HepG2 (cell line): Measurements from ENCODE around the gene FLAD1. TPM values are rescaled to one million over a fixed set of nuclear protein-coding genes. Genes with fewer than 3 reads are reported as not detected.

Experiments used
- HES4 ChIP-seq: sonication (generic); formaldehyde crosslinking; IDR thresholded peaks from 2 replicates; pipeline ENCODE4 v1.9.0; 2021; ENCODE audit warnings: mild to moderate bottlenecking, missing genetic modification reagents, borderline replicate concordance
- NRL ChIP-seq: sonication (generic); formaldehyde crosslinking; IDR thresholded peaks from 2 replicates; pipeline ENCODE4 v1.5.0; 2020; ENCODE audit warnings: missing genetic modification reagents, mild to moderate bottlenecking, moderate library complexity, borderline replicate concordance
- PLRG1 ChIP-seq: fragments of 450-650 bp; conservative IDR thresholded peaks from 2 replicates; pipeline ENCODE4 v1.6.1; 2016
- RBFOX2 ChIP-seq: fragments of 200-400 bp; formaldehyde crosslinking; IDR thresholded peaks from 2 replicates; pipeline ENCODE4 v1.6.1; 2017; ENCODE audit warnings: low read depth, mild to moderate bottlenecking, low read length
- SIX4 ChIP-seq: sonication (generic); formaldehyde crosslinking; IDR thresholded peaks from 2 replicates; pipeline ENCODE4 v1.4.0; 2020; ENCODE audit warnings: missing genetic modification reagents
- SPEN ChIP-seq: sonication (generic); formaldehyde crosslinking; IDR thresholded peaks from 2 replicates; pipeline ENCODE4 v1.5.1; 2020; ENCODE audit warnings: low read depth, mild to moderate bottlenecking, missing genetic modification reagents
- ZIK1 ChIP-seq: sonication (generic); formaldehyde crosslinking; IDR thresholded peaks from 2 replicates; pipeline ENCODE4 v1.5.0; 2020; ENCODE audit warnings: mild to moderate bottlenecking, low read depth, missing genetic modification reagents, borderline replicate concordance
- polyA plus RNA-seq, 8 experiments: library from polyadenylated mRNA; depleted of rRNA in 3 of 8; stranded (reverse) in 7 of 8; unstranded in 1 of 8; fragments of >200 nt; fragmentation: Illumina TruSeq in 4 of 8; extraction: Trizol in 4 of 8; gene quantifications; 2 replicates each; pipeline versions ENCODE4 v1.2.1 to v1.2.3, GENCODE V29; 2011 to 2016; ENCODE audit warnings: low read depth in 4 of 8, missing spikeins in 1 of 8, mixed read lengths in 1 of 8; ENCODE audit not compliant: insufficient read depth in 1 of 8
- total RNA-seq, 5 experiments: library from RNA; depleted of rRNA; stranded (reverse); fragments of >200 nt; fragmentation: Illumina TruSeq; extraction: Trizol; gene quantifications; 2 replicates each; pipeline ENCODE4 v1.2.3, GENCODE V29; 2016; ENCODE audit warnings: low read depth in 1 of 5
- TF ChIP-seq, protein P1 (sequence below): sonication (generic); formaldehyde crosslinking; IDR thresholded peaks from 2 replicates; pipeline ENCODE4 v1.5.0; 2020; ENCODE audit warnings: mild to moderate bottlenecking, missing genetic modification reagents
- TF ChIP-seq, protein P2 (sequence below), 2 experiments: fragments of 450-650 bp in 1 of 2; sonication (generic) in 1 of 2; formaldehyde crosslinking in 1 of 2; IDR thresholded peaks; 2 replicates each; pipeline versions ENCODE4 v1.6.1 to v1.8.0; 2016 to 2022; ENCODE audit warnings: antibody characterized with exemption in 1 of 2, mild to moderate bottlenecking in 1 of 2, missing genetic modification reagents in 1 of 2
- TF ChIP-seq, protein P3 (sequence below): sonication (generic); formaldehyde crosslinking; conservative IDR thresholded peaks from 2 replicates; pipeline ENCODE4 v1.8.0; 2022; ENCODE audit warnings: low read depth, missing genetic modification reagents
- TF ChIP-seq, protein P4 (sequence below): sonication (generic); formaldehyde crosslinking; IDR thresholded peaks from 2 replicates; pipeline ENCODE4 v1.4.0; 2020; ENCODE audit warnings: missing genetic modification reagents

FLAD1 gene
- total and polyA plus RNA-seq, 2 of the 13 experiments (the other 11 are each of a cell fraction or from before 2014, with no cell fraction given): 25.9 to 32.8 TPM

DNA sequence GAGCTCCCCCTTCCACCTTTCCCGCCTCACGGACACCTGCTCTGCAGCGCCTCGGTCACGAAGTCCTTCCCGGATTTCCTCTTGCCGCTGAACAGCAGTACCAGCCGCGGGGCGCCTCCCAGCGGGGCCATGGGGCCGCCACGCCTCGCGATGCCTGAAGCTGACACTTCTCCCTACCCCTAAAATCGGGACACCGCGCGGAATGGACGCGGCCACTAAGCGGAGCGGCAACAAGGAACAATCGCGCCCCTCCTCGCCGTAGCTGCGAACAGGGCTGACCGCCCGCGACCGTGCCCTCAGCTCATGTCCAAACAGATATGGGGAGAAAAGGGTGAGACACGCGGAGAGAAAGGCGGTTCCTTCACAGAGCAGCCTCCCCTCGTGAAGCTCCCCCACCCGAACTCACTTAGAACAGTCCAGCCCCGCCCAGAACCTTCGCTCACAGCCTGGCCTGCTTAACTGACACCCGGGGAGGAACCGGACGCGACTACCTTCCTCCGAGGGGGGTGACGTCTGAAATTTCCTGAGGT, 46.5 kb upstream of the FLAD1 start, which contains the start of gene PMVK (continued):
- TF ChIP-seq, protein P1, sequence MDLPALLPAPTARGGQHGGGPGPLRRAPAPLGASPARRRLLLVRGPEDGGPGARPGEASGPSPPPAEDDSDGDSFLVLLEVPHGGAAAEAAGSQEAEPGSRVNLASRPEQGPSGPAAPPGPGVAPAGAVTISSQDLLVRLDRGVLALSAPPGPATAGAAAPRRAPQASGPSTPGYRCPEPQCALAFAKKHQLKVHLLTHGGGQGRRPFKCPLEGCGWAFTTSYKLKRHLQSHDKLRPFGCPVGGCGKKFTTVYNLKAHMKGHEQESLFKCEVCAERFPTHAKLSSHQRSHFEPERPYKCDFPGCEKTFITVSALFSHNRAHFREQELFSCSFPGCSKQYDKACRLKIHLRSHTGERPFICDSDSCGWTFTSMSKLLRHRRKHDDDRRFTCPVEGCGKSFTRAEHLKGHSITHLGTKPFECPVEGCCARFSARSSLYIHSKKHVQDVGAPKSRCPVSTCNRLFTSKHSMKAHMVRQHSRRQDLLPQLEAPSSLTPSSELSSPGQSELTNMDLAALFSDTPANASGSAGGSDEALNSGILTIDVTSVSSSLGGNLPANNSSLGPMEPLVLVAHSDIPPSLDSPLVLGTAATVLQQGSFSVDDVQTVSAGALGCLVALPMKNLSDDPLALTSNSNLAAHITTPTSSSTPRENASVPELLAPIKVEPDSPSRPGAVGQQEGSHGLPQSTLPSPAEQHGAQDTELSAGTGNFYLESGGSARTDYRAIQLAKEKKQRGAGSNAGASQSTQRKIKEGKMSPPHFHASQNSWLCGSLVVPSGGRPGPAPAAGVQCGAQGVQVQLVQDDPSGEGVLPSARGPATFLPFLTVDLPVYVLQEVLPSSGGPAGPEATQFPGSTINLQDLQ (CRISPR knock-in tag): peak; percentile 89; the same call in 1 of the 2 replicates
- TF ChIP-seq SIX4 (CRISPR knock-in tag) (peak; percentile 72; the same call in 1 of the 2 replicates), NRL (peak; percentile 99), SPEN (peak; percentile 97), PLRG1 (no peak), RBFOX2 (peak; percentile 91), ZIK1 (CRISPR knock-in tag) (peak; percentile 99), HES4 (CRISPR knock-in tag) (peak; percentile 99)
- TF ChIP-seq, protein P2, sequence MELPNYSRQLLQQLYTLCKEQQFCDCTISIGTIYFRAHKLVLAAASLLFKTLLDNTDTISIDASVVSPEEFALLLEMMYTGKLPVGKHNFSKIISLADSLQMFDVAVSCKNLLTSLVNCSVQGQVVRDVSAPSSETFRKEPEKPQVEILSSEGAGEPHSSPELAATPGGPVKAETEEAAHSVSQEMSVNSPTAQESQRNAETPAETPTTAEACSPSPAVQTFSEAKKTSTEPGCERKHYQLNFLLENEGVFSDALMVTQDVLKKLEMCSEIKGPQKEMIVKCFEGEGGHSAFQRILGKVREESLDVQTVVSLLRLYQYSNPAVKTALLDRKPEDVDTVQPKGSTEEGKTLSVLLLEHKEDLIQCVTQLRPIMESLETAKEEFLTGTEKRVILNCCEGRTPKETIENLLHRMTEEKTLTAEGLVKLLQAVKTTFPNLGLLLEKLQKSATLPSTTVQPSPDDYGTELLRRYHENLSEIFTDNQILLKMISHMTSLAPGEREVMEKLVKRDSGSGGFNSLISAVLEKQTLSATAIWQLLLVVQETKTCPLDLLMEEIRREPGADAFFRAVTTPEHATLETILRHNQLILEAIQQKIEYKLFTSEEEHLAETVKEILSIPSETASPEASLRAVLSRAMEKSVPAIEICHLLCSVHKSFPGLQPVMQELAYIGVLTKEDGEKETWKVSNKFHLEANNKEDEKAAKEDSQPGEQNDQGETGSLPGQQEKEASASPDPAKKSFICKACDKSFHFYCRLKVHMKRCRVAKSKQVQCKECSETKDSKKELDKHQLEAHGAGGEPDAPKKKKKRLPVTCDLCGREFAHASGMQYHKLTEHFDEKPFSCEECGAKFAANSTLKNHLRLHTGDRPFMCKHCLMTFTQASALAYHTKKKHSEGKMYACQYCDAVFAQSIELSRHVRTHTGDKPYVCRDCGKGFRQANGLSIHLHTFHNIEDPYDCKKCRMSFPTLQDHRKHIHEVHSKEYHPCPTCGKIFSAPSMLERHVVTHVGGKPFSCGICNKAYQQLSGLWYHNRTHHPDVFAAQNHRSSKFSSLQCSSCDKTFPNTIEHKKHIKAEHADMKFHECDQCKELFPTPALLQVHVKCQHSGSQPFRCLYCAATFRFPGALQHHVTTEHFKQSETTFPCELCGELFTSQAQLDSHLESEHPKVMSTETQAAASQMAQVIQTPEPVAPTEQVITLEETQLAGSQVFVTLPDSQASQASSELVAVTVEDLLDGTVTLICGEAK (IDR thresholded peaks at IDR 0.05): no peak
- TF ChIP-seq, protein P2 (CRISPR knock-in tag; IDR thresholded peaks at IDR 0.05): peak; percentile 95; the same call in 1 of the 2 replicates
- TF ChIP-seq, protein P3, sequence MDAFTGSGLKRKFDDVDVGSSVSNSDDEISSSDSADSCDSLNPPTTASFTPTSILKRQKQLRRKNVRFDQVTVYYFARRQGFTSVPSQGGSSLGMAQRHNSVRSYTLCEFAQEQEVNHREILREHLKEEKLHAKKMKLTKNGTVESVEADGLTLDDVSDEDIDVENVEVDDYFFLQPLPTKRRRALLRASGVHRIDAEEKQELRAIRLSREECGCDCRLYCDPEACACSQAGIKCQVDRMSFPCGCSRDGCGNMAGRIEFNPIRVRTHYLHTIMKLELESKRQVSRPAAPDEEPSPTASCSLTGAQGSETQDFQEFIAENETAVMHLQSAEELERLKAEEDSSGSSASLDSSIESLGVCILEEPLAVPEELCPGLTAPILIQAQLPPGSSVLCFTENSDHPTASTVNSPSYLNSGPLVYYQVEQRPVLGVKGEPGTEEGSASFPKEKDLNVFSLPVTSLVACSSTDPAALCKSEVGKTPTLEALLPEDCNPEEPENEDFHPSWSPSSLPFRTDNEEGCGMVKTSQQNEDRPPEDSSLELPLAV: peak; percentile 97
- TF ChIP-seq, protein P4, sequence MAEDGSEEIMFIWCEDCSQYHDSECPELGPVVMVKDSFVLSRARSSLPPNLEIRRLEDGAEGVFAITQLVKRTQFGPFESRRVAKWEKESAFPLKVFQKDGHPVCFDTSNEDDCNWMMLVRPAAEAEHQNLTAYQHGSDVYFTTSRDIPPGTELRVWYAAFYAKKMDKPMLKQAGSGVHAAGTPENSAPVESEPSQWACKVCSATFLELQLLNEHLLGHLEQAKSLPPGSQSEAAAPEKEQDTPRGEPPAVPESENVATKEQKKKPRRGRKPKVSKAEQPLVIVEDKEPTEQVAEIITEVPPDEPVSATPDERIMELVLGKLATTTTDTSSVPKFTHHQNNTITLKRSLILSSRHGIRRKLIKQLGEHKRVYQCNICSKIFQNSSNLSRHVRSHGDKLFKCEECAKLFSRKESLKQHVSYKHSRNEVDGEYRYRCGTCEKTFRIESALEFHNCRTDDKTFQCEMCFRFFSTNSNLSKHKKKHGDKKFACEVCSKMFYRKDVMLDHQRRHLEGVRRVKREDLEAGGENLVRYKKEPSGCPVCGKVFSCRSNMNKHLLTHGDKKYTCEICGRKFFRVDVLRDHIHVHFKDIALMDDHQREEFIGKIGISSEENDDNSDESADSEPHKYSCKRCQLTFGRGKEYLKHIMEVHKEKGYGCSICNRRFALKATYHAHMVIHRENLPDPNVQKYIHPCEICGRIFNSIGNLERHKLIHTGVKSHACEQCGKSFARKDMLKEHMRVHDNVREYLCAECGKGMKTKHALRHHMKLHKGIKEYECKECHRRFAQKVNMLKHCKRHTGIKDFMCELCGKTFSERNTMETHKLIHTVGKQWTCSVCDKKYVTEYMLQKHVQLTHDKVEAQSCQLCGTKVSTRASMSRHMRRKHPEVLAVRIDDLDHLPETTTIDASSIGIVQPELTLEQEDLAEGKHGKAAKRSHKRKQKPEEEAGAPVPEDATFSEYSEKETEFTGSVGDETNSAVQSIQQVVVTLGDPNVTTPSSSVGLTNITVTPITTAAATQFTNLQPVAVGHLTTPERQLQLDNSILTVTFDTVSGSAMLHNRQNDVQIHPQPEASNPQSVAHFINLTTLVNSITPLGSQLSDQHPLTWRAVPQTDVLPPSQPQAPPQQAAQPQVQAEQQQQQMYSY (CRISPR knock-in tag): peak; percentile 67
